GM21360 (cell line): ENCODE results near the gene ITGAD.

Experiments used
- ATAC-seq: cut with Tn5 transposase; IDR thresholded peaks from one replicate; pipeline ENCODE4 v1.9.1; 2021; ENCODE audit warnings: mild to moderate bottlenecking, moderate library complexity; ENCODE audit not compliant: unreplicated experiment

ITGAD gene

DNA sequence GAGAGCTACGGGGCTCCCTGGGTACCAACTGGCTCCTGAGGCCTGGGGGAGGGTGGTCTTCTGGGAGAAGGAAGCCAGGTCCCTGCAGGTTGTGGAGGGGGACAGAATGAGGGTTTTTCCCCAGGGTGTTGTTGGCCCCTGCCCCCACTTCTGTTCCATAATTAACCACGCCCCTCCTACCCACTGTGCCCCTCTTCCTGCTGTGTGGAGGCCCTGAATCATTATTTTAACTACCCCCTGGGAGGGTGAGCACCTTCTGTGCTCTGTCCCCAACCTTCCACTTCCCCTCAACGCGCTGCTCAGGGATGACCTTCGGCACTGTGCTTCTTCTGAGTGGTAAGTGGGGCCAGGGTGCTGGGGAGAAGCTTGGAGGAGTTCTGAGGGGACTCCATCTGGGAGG is at the start of gene ITGAD:
ITGAD (plus strand) TSS at position 280 of the 400 bp plus-strand sequence; CDS start at position 306, 26 bp downstream.
- ATAC-seq = no peak

DNA sequence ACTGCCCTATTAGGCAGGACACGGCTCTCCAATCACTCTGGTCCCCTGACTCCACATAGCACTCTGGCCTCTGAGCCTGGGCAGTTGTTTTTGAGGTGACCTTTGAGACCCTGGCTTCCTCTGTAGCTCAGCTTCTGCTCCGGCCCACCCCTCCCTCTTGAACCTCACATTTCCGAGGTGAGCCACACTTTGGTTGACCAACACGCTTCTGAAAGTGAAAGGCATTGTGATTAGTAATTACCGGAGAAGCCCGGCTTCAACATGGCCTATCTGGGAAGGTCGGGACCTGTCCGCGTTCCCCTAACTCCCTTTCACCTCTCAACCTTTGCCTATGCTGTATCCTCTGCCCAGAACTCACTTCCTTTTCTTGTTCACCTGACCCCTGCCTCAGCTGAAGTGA is 48.4 kb upstream of the ITGAD start:
- ATAC-seq = no peak

DNA sequence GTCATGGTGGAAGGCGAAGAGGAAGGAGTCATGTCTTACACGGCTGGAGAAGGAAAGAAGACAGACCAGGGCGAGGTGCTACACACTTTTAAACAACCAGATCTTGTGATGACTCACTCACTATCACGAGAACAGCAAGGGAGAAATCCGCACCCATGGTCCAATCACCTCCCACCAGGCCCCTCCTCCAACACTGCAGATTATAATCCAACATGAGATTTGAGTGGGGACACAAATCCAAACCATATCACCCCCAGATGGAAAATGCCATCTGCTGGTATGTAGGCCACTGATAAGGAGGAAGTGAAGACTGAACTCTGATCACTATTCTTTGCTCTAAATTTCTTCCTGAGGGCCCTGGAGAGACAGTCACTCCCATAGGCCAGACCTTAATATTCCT is 45.7 kb upstream of the ITGAD start:
- ATAC-seq = no peak

DNA sequence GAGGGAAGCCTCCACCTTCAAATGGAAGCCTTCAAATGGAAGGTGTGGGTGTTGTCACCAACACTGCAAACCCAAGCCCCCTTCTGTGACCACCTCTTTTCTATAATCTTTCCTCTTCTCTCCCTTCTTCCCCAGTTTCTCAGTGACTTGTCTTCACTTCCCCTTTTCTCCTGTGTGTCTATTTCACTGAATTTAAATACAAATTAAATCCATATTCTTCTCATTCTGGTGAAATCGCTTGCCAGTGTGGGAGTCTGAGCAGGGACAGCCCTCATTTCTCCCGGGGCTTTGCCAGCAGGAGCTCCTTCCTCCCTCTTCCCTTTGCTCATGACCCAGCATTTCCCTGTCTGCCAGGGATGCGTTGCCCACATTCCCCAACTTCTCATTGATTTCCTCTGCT is 44.6 kb upstream of the ITGAD start:
- ATAC-seq = no peak

DNA sequence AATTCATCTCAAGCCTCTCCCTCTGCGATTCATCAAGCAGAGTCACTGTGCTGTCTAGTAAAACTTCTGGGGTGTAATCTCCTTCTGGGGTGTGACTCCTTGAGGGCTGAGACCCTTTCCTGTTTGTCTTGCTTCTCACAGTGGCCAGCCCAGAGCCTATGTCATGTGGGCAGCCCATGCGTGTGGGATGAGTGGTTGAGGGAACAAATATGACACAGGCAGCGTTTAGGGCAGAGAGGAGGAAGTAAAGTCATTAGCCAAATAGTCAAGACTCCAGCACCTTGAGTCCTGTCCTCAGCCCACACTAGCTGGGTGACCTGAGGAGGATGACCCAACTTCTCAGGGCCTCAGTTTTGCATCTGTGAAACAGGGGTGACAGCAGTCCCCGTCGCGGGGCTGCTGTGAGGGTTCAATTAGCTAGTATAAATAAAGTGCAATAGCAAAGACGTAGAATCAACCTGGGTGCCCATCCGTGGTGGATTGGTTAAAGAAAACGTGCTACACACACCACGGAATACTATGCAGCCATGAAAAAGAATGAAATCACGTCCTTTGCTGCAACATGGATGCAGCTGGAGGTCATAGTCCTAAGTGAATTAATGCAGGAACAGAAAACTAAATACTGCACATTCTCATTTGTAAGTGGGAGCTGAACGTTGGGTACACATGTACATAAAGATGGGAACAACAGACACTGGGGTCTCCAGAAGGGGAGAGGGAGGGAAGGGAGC is 42.7 kb upstream of the ITGAD start:
- ATAC-seq = no peak

DNA sequence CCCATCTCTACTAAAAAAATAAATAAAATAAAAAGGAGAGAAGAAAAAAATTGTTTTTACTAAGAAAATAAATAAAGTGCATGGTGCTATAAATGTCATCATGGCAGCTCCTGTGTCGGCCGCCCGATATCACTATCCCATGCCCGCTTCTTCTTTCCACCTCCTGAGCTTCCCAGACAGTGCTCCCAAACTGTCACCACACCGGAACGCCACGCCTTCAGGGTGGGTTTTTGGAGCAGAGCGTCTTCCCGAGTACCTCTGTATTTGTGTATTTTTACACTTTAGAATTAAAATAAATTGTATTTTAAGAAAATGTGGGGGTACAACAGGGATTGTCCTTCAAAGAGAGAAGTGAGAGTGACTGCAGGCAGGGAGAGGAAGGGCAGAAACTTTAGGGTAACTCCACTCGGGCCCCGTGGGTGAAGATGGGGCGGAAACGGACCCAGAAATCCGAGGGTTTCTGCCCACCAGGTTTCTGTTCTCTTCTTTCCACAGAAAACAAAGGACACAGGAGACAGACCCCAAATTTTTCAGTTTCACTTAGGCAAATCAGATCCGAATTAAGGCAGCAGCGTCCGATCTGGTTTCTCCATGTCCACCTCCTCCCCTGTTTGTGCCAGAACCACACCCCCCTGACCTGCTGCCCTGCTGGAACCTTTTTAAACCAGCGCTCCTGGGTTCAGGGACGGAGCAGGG is 41.7 kb upstream of the ITGAD start:
- no peak for ATAC-seq

DNA sequence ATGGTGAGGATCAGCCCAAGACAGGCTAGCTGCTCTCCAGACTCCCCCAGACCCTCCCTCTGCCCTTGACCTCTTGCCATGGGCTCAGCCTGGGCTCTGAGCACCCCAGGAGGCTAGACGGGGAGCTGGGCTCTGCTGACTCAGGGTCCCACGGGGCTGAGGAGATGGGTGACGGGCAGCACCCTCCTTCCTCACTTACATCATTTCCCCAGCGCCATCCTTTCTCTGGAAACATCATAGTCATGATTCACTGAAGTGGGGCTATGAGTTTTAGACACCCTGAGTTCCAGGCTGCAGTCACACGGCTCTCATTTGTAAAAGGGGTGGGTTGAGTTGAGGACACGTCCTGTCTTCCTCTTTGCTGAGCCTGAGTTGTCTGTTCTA is 41.2 kb upstream of the ITGAD start:
- ATAC-seq = no peak

DNA sequence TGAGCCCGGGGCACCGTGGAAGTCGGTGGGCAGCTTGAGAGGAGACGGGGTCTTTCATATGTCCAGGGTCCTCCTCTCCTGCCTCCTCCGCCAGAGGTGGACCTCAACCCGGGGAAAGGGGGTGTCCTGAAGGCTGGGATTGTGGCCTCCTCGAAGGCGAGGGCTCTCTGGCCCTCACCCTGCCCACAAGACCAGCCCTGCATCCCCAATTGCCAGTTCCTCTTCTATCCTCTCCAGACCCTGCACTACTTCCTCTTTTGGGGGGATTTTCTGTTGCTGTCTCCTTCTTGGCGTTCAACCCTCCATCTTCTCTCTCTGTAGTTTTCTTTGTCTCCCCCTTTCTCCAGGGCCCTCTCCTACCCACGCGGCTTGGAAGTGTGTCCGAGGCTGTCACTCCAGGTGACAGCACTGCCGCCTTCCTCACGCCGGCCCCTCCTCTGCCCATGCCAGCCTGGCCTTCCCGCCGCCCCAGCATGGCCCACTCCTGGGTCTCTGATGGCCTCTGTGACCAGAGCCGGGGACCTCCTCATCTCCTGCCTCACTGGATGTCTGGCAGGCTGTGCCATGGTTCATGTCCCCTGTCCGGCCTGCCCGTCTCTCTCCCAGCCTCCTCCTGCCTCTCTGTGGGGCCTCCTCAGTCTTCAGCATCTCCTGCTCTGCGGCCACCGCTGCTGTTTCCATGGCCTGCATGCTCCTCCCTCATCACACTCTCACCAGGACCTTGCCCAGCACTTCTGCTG is 40.6 kb upstream of the ITGAD start:
- ATAC-seq = no peak

DNA sequence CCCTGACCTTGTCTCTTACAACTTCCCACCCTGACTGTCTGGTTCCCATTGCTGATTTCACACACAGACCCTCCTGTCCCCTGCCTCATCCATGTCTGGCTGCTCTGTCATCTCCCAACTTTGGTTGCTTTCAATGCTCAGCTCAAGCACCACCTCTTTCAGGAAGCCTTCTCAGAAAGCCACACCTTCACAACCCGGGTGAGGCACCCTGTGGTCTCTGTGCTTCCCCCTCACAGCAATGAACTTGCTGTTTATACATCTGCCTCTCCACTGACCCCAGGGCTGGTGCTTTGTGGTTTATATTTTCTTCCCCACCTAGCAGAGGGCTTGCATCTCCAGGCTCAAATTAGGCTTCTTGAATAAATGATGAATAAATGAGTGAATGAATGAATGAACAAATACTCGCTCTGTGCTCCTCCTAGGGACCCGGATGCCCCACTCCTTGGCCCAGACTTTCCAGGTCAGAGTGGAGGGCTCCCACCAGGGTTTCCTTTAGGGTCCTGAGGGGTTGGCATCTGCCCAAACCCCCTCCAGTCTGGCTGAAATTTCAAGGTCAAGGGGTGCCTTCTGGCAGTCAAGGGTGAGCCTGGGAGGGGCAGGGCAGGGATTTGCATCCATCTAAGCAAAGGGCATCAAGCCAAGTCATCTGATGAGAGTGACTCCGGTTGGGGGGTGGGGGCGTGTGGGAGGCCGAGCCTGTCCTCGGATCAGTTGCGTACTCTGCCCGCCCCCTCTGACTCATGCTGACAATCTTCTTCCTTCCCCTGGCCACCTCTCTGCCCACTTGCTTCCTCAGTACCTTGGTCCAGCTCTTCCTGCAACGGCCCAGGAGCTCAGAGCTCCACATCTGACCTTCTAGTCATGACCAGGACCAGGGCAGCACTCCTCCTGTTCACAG is 38.5 kb upstream of the ITGAD start, which contains the start of gene ITGAX:
ITGAX (plus strand) TSS at position 783 of the 898 bp plus-strand sequence; CDS start at position 862, 79 bp downstream.
- ATAC-seq = peak; percentile 52

DNA sequence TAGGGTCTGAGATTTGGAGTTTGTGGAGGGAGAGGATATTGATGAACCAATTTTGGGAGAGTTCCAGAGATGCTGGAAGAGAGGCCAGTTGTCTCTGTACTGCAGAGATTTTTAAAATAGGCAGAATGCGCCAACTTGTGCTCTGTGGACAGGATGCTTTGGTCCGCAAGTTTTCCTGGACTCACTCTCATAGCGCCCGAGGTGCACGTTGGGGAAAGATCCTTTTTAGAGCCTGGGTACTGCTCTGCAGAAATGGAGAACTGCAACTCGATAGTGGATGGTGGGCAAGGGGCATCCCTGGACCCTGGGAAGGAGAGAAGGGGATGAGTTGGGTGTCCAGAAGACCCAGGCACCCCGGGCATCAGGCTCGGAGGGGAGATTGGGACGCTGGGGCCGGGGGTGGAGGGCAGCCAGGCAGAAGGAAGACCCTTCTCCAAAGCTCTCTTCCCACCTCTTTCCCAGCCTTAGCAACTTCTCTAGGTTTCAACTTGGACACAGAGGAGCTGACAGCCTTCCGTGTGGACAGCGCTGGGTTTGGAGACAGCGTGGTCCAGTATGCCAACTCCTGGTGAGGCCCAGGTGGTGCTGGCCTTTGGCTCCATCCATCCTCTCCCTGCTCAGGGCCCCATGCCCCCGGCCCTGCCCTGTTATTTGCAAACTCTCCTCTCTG is 37.6 kb upstream of the ITGAD start:
- ATAC-seq = no peak

DNA sequence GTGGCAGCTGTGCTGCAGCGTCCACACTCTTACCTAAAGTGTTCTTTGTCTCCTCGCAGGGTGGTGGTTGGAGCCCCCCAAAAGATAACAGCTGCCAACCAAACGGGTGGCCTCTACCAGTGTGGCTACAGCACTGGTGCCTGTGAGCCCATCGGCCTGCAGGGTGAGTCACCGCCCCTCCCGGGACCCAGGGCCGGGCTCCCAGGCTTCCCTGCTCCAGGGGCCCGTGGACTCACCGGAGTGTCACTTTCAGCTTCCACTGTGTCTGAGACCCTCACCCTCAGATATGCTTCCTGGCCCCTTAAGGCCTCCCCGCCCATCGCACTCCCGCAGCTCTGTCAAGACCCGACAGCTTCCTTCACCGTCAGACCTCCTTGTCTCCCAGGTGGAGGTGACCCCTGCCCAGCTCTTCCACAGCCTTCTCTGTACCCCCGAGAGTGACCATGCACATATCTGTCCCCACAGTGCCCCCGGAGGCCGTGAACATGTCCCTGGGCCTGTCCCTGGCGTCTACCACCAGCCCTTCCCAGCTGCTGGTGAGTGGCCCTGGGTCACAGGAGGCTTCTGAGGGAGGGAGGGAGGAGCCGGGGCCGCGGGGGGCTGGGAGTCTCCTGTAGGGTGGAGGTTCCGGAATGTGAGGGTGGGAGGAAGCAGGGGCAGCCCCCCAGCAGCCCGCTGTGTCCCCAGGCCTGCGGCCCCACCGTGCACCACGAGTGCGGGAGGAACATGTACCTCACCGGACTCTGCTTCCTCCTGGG is 36.4 kb upstream of the ITGAD start:
- no peak for ATAC-seq

DNA sequence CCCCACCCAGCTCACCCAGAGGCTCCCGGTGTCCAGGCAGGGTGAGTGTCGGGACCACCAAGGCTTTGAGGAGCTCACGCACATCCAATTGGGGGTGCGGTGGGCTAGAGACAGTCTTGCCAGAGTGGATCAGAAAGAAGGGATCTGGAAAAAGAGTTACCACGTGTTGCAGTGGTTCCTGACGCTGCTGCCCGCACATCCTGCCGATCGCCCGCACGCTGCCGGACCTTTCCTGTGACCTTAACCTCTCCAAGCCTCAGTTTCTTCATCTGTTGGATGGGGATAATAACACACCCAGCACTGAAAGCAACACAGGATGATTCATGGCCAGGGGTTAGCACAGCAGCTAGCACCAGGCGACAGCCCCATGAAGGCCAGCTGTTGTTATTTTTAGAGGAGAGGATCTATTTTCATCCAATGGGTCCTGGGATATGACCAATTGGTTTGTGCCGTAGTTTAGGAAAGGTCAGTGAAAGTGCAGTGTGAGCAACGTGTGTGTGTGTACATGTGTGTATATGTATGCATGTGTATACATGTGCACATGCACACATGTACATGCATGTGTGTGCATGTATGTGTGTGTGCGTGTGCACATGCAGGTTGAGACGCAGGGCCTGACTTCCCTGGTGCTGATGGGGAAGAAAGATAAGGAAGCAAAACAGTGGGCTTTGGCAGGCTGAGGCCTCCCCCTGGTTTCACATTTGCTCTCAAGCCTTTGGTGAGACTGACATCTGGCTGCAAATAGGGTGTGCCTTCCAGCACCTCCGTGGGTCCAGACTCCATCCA is 35.6 kb upstream of the ITGAD start:
- no peak for ATAC-seq

DNA sequence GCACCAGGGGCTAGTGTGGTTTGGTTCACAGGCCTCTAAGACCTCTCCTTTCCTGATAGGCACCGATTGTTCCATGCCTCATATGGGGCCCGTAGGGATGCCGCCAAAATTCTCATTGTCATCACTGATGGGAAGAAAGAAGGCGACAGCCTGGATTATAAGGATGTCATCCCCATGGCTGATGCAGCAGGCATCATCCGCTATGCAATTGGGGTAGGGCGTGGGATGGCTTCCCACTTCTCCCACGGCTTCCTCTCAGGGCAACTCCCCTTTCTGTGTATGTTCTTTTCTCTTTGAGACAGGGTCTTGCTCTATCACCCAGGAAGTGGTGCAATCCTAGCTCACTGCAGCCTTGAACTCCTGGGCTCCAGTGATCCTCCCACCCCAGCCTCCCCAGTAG is 32.9 kb upstream of the ITGAD start:
- ATAC-seq = no peak

DNA sequence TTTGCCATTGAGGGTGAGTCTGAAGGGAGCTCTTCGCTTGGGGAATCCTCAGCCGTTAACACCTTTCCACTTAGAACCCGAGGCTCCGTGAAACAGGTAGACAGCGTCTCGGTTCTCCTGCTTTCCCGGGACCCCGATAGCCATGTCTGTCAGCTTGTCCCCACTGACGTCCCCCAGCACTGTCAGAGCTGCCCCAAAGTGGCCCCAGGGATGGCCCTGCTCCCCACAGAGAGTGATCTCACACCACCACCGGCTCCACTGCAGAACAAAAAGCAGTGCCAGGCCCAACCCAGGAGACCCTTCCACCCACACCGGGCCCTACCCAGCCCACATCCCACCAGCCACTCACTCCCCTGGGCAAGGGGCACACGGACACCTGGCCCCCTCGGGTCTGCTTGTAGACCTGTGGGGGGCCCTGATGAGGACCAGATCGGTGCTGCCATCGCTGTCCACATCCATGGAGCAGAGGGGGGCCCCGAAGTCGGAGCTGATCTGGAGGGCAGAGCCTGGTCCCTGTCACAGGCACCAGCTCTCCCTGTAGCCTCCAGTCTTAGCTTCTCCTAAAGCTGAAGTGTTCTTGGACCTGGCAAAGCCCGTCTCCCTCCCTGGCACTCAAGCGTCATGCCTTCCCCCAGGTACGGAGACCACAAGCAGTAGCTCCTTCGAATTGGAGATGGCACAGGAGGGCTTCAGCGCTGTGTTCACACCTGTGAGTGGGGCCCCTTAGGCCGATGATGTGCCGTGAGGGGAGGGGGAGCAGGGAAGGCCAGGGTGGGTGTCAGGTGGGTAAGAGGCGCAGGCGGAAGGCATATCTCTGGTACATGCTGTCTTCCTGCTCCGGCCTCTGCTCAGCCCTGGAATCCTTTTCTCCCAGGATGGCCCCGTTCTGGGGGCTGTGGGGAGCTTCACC is 31.7 kb upstream of the ITGAD start:
- no peak for ATAC-seq

DNA sequence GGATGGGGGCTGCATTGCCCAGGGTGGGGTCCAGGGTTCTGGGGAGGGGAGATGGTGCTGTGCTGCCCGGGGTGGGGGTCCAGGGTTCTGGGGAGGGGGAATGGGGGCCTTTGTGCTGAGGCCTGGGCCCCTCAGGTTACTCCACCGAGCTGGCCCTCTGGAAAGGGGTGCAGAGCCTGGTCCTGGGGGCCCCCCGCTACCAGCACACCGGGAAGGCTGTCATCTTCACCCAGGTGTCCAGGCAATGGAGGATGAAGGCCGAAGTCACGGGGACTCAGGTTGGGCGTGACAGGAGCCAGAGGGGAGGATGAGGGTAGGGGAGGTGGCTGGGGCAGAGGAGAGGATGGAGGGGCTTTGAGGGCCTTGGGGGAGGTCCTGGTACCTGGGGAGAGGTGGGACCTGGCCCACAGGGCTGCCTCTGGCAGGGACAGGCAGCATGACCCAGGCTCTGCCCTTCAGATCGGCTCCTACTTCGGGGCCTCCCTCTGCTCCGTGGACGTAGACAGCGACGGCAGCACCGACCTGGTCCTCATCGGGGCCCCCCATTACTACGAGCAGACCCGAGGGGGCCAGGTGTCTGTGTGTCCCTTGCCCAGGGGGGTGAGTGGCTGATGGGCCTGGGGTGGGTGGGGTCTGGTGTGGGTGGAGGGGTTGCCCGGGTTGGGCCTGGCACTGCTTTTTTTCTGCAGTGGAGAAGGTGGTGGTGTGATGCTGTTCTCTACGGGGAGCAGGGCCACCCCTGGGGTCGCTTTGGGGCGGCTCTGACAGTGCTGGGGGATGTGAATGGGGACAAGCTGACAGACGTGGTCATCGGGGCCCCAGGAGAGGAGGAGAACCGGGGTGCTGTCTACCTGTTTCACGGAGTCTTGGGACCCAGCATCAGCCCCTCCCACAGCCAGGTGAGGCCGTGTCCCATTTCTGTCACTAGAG is 30.4 kb upstream of the ITGAD start:
- no peak for ATAC-seq

DNA sequence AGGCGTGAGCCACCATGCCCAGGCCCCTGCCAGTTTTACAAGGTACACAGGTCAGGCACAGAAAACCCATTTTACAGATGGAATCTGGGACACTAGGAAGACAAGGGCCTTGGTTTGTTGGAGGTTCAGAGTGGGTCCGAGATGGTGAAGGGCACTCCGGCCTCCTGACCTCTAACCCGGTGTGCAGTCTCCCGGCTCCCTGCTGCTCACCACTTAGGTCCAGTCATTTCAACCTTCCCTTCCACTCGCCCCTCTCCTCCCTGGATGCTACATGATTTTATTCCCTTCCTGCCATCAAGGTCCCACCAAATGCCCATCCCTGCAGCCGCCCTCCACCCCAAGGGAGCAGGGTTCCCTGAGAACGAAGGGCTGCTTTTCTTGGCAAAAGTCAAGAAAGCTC is 29.4 kb upstream of the ITGAD start:
- no peak for ATAC-seq

DNA sequence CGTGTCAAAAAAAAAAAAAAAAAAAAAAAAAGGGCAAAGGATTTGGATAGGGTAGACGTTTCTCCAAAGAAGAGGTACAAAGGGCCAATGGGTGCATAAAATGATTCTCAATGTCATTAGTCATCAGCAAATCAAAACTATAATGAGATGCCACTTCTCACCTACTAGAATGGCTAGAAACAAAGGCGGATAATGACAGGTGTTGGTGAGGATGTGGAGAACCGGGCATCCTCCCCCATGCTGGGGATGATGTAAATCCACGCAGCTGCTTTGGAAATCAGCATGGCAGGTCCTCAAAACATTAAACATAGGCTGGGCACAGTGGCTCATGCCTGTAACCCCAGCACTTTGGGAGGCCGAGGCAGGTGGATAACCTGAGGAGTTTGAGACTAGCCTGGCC is 28.7 kb upstream of the ITGAD start:
- ATAC-seq = no peak
